ENCODE data around the gene PRDX5.

GRCh38 chr11:64318766-64319761 is 1.1 kb downstream of the PRDX5 start:
- TF ChIP-seq, protein P1, sequence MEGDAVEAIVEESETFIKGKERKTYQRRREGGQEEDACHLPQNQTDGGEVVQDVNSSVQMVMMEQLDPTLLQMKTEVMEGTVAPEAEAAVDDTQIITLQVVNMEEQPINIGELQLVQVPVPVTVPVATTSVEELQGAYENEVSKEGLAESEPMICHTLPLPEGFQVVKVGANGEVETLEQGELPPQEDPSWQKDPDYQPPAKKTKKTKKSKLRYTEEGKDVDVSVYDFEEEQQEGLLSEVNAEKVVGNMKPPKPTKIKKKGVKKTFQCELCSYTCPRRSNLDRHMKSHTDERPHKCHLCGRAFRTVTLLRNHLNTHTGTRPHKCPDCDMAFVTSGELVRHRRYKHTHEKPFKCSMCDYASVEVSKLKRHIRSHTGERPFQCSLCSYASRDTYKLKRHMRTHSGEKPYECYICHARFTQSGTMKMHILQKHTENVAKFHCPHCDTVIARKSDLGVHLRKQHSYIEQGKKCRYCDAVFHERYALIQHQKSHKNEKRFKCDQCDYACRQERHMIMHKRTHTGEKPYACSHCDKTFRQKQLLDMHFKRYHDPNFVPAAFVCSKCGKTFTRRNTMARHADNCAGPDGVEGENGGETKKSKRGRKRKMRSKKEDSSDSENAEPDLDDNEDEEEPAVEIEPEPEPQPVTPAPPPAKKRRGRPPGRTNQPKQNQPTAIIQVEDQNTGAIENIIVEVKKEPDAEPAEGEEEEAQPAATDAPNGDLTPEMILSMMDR (tag by site-specific recombination; IDR thresholded peaks at IDR 0.05) = no peak
- TF ChIP-seq ZBTB1 (tag by site-specific recombination; IDR thresholded peaks at IDR 0.05) = no peak

Measured in HEK293 (cell line).